Lower lobe of right lung (tissue), 2 donors: ENCODE results near the gene CHST3. TPM values are rescaled to one million over a fixed set of nuclear protein-coding genes. Genes with fewer than 3 reads are reported as not detected.

Source experiments
- ATAC-seq, 2 donors: fragments of 200-7000 bp; cut with Tn5 transposase; one replicate each; pipeline ENCODE4 v1.9.1; 2020 to 2022; ENCODE audit warnings: mild to moderate bottlenecking in 2 of 2, moderate library complexity in 2 of 2
- DNase-seq: peaks from one replicate; pipeline ENCODE4 v3.0.0-alpha.2; 2020
- H3K27ac ChIP-seq: fragments of 200-600 bp; one replicate; pipeline ENCODE4 v1.8.0; 2022
- H3K27me3 ChIP-seq: fragments of 200-600 bp; one replicate; pipeline ENCODE4 v1.8.0; 2022; ENCODE audit warnings: low read depth
- H3K36me3 ChIP-seq: fragments of 200-600 bp; one replicate; pipeline ENCODE4 v1.8.0; 2022; ENCODE audit warnings: mild to moderate bottlenecking
- H3K4me1 ChIP-seq: fragments of 200-600 bp; one replicate; pipeline ENCODE4 v1.8.0; 2022
- H3K4me3 ChIP-seq: fragments of 200-600 bp; one replicate; pipeline ENCODE4 v1.8.0; 2022; ENCODE audit warnings: mild to moderate bottlenecking
- H3K9me3 ChIP-seq: fragments of 200-600 bp; one replicate; pipeline ENCODE4 v1.8.0; 2022
- intact Hi-C: fragments of 100-400 bp; cut with DNase I; formaldehyde crosslinking; loops from one replicate; pipeline ENCODE4 v1.11.0; 2022
- total RNA-seq: library from RNA; stranded (reverse); fragmentation: NEBNext Ultra II Directional; extraction: Animal tissue kit (Norgen Biotek cat#: 25700); gene quantifications from one replicate; pipeline ENCODE4 v1.2.1, GENCODE V29; 2021
- TF ChIP-seq, protein P1 (sequence below): fragments of 200-600 bp; IDR thresholded peaks from one replicate; pipeline ENCODE4 v1.8.0; 2022; ENCODE audit warnings: antibody characterized with exemption, mild to moderate bottlenecking
- donor health status: DM: no; HTN: yes; CAD: no; lungs with severe emphysema.

Gene CHST3
- total RNA-seq, 1 donor from 2014 or later: 12.0 TPM

GRCh38 chr10:72016608-72017300 is 52.6 kb downstream of the CHST3 start:
- no peak for DNase-seq
- no peaks in the 10 kb centered on the region for H3K36me3 ChIP-seq
- TF ChIP-seq, protein P1, sequence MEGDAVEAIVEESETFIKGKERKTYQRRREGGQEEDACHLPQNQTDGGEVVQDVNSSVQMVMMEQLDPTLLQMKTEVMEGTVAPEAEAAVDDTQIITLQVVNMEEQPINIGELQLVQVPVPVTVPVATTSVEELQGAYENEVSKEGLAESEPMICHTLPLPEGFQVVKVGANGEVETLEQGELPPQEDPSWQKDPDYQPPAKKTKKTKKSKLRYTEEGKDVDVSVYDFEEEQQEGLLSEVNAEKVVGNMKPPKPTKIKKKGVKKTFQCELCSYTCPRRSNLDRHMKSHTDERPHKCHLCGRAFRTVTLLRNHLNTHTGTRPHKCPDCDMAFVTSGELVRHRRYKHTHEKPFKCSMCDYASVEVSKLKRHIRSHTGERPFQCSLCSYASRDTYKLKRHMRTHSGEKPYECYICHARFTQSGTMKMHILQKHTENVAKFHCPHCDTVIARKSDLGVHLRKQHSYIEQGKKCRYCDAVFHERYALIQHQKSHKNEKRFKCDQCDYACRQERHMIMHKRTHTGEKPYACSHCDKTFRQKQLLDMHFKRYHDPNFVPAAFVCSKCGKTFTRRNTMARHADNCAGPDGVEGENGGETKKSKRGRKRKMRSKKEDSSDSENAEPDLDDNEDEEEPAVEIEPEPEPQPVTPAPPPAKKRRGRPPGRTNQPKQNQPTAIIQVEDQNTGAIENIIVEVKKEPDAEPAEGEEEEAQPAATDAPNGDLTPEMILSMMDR: no peak
- intact Hi-C loops: no loop called here
- H3K9me3 ChIP-seq: no peaks in the 10 kb centered on the region
- no peak overlapping the region for H3K27ac ChIP-seq
- no peak overlapping the region for H3K4me3 ChIP-seq
- H3K27me3 ChIP-seq: no peaks in the 10 kb centered on the region
- ATAC-seq: no peak
- peaks cover 27% of the 10 kb centered on the region for H3K4me1 ChIP-seq

GRCh38 chr10:72019085-72019876 is 55.1 kb downstream of the CHST3 start:
- H3K27me3 ChIP-seq: no peaks in the 10 kb centered on the region
- TF ChIP-seq, protein P1: no peak
- no peak for ATAC-seq
- no peak for DNase-seq
- H3K36me3 ChIP-seq: no peaks in the 10 kb centered on the region
- H3K4me1 ChIP-seq: peaks cover 31% of the 10 kb centered on the region
- H3K9me3 ChIP-seq: no peaks in the 10 kb centered on the region
- H3K27ac ChIP-seq: no peak overlapping the region
- H3K4me3 ChIP-seq: no peak overlapping the region
- intact Hi-C loops: no loop called here

GRCh38 chr10:72020914-72021809 is 57.0 kb downstream of the CHST3 start:
- no peak for ATAC-seq
- no peak for DNase-seq

GRCh38 chr10:72022228-72022627 is 58.0 kb downstream of the CHST3 start:
- intact Hi-C loops: no loop called here
- Histone ChIP-seq H3K4me3 (no peak overlapping the region), H3K27me3 (no peaks in the 10 kb centered on the region), H3K4me1 (peaks cover 26% of the 10 kb centered on the region), H3K36me3 (no peaks in the 10 kb centered on the region), H3K9me3 (no peaks in the 10 kb centered on the region), H3K27ac (no peak overlapping the region)
- no peak for DNase-seq
- no peak for ATAC-seq
- TF ChIP-seq, protein P1: no peak

More at GRCh38 chr10:72020914-72021809, 57.0 kb downstream of the CHST3 start:
- Histone ChIP-seq H3K9me3 (no peaks in the 10 kb centered on the region), H3K4me3 (no peak overlapping the region), H3K4me1 (peaks cover 30% of the 10 kb centered on the region), H3K27me3 (no peaks in the 10 kb centered on the region), H3K36me3 (no peaks in the 10 kb centered on the region), H3K27ac (peak overlapping the region; percentile 8)
- TF ChIP-seq, protein P1: no peak
- intact Hi-C loops: no loop called here

- intact Hi-C loops: no loop called here
- TF ChIP-seq, protein P1: no peak
- no peak for ATAC-seq
- Histone ChIP-seq H3K4me3 (no peak overlapping the region), H3K9me3 (no peaks in the 10 kb centered on the region), H3K36me3 (no peaks in the 10 kb centered on the region), H3K27ac (no peak overlapping the region), H3K27me3 (no peaks in the 10 kb centered on the region), H3K4me1 (peaks cover 25% of the 10 kb centered on the region)
- no peak for DNase-seq
Observed at GRCh38 chr10:72024596-72024995, 60.4 kb downstream of the CHST3 start.
